ENCODE results near the gene OVCH2.

Gene OVCH2

DNA sequence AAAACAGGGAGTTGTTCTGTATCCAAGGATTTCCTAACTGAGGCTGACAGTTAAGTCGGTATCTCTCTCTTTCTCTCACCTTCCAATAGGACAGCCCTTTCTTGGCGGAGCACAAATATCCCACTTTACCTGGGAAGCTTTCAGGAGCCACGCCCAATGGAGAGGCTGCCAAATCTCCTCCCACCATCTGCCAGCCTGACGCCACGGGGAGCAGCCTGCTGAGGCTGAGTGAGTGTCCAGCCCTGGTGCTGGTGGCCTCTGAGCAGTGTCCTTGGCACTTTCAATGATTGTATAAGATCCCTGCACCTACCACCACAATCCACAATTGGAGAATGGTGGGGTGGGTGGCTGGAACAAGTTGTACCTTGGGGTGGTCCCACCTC is 66.6 kb downstream of the OVCH2 start:
- CTCF ChIA-PET, result interaction anchor here (1.0 to 3.1 kb wide), 4 partner anchors 9 to 26 kb away, joined by 3 to 10 read pairs (median 6); no protein-coding TSS in a partner anchor
- TF ChIP-seq, protein P1, sequence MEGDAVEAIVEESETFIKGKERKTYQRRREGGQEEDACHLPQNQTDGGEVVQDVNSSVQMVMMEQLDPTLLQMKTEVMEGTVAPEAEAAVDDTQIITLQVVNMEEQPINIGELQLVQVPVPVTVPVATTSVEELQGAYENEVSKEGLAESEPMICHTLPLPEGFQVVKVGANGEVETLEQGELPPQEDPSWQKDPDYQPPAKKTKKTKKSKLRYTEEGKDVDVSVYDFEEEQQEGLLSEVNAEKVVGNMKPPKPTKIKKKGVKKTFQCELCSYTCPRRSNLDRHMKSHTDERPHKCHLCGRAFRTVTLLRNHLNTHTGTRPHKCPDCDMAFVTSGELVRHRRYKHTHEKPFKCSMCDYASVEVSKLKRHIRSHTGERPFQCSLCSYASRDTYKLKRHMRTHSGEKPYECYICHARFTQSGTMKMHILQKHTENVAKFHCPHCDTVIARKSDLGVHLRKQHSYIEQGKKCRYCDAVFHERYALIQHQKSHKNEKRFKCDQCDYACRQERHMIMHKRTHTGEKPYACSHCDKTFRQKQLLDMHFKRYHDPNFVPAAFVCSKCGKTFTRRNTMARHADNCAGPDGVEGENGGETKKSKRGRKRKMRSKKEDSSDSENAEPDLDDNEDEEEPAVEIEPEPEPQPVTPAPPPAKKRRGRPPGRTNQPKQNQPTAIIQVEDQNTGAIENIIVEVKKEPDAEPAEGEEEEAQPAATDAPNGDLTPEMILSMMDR (IDR thresholded peaks at IDR 0.05; ENCODE audit: control extremely low read depth, extremely low read depth, low read depth, missing control alignments), result no peak
- no peak for DNase-seq (ENCODE audit: extremely low spot score)
- POLR2A ChIA-PET, result no interaction called here

All from GM10248 (cell line).